ENCODE results near the gene PIP5K1B. TPM values are rescaled to one million over a fixed set of nuclear protein-coding genes. Genes with fewer than 3 reads are reported as not detected.

Gene PIP5K1B
- total RNA-seq, 1 donor from 2014 or later, result not detected

GRCh38 chr9:68860419-68860818, 155.4 kb downstream of the PIP5K1B start:
- DNase-seq, result no peak

GRCh38 chr9:68861436-68861835, 156.4 kb downstream of the PIP5K1B start:
- DNase-seq, result no peak

GRCh38 chr9:68867066-68867465, 162.0 kb downstream of the PIP5K1B start:
- DNase-seq, result no peak

GRCh38 chr9:68869022-68869421, 164.0 kb downstream of the PIP5K1B start:
- no peak for DNase-seq

- no peak for DNase-seq
Measured at GRCh38 chr9:68870086-68870485, 165.0 kb downstream of the PIP5K1B start.

- peak; percentile 9 for DNase-seq
Measured at GRCh38 chr9:68871236-68871635, 166.2 kb downstream of the PIP5K1B start.

- DNase-seq, result no peak
Measured at GRCh38 chr9:68872026-68872501, 167.0 kb downstream of the PIP5K1B start.

GRCh38 chr9:68873179-68873578, 168.1 kb downstream of the PIP5K1B start:
- no peak for DNase-seq

- DNase-seq, result no peak
Measured at GRCh38 chr9:68876273-68876672, 171.2 kb downstream of the PIP5K1B start.

GRCh38 chr9:68876681-68877080, 171.6 kb downstream of the PIP5K1B start:
- no peak for DNase-seq

- no peak for DNase-seq
Measured at GRCh38 chr9:68877219-68877618, 172.2 kb downstream of the PIP5K1B start.

GRCh38 chr9:68878450-68878849, 173.4 kb downstream of the PIP5K1B start:
- DNase-seq, result no peak

- DNase-seq, result no peak
Measured at GRCh38 chr9:68883224-68883623, 178.2 kb downstream of the PIP5K1B start.

- DNase-seq, result no peak
Measured at GRCh38 chr9:68887232-68887631, 182.2 kb downstream of the PIP5K1B start.

- DNase-seq, result peak; percentile 21
Measured at GRCh38 chr9:68894502-68894901, 189.5 kb downstream of the PIP5K1B start.

GRCh38 chr9:68895741-68896478, 190.9 kb downstream of the PIP5K1B start:
- no peak for DNase-seq

- no peak for DNase-seq
Measured at GRCh38 chr9:68896486-68896885, 191.4 kb downstream of the PIP5K1B start.

- no peak for DNase-seq
Measured at GRCh38 chr9:68897577-68898145, 192.6 kb downstream of the PIP5K1B start.

- no peak for DNase-seq
Measured at GRCh38 chr9:68898781-68899439, 193.9 kb downstream of the PIP5K1B start.

- DNase-seq, result no peak
Measured at GRCh38 chr9:68904454-68904853, 199.4 kb downstream of the PIP5K1B start.

- no peak for DNase-seq
Measured at GRCh38 chr9:68905129-68905528, 200.1 kb downstream of the PIP5K1B start.

GRCh38 chr9:68907910-68908309, 202.9 kb downstream of the PIP5K1B start:
- DNase-seq, result no peak

GRCh38 chr9:68912561-68912960, 207.5 kb downstream of the PIP5K1B start:
- DNase-seq, result no peak

- no peak for DNase-seq
Measured at GRCh38 chr9:68913054-68913453, 208.0 kb downstream of the PIP5K1B start.
